ENCODE measurements around the gene REG1A. TPM values are rescaled to one million over a fixed set of nuclear protein-coding genes. Genes with fewer than 3 reads are reported as not detected.

The REG1A gene
- total RNA-seq, 1 experiment from 2014 or later: not detected

DNA sequence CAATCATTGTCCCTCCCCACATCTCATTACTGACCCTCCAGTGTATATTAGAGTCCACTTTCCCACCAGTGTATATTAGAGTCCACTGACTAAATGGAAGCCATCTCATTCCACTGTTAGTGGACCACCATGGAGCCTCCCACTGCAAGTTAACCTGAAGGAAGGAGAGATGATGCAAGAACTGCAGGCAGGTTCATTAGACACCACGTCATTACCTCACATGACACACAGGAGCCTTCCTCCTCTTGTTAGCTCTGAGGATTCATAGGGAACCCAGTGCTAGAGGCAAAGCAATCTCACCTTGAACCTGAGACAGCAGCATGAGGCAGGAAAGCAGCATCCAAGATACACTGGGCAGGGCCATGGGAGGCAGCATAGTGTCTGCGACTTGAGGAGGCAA is 38.7 kb downstream of the REG1A start:
- no peak overlapping the region for H3K27ac ChIP-seq
- no peaks in the 10 kb centered on the region for H3K36me3 ChIP-seq
- DNase-seq: no peak
- no peaks in the 10 kb centered on the region for H3K9me3 ChIP-seq (replicated peaks)
- no peak overlapping the region for H3K4me3 ChIP-seq
- H3K4me1 ChIP-seq: no peaks in the 10 kb centered on the region
- no peaks in the 10 kb centered on the region for H3K27me3 ChIP-seq

DNA sequence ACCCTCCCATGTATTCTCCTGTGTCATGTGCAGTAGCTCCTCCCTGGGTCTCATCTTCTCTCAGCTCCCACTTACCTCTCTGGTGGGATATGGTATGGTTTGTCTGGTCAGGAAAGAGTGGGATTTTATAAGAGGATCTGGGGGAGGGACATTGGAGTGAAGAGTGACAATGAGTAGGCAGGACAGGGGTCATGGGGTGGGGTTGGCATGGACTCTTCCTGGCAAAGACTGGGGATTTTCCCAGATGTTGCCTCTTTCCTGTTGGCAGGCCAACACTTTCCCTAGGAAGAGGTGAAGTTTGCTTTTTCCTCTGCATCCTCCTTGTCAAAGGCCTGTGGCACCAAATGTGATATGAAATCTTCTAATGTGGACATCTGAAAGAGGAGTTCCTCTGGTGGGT is 39.4 kb downstream of the REG1A start, which contains the start of gene REG3A:
Gene REG3A (minus strand): TSS at position 101 of the 400 bp plus-strand sequence. CDS start 348 bp downstream, outside the sequence.
- DNase-seq: no peak
- Histone ChIP-seq H3K27ac (no peak within 1 kb of the TSS), H3K36me3 (no peaks in the 10 kb centered on the region), H3K9me3 (replicated peaks) (no peaks in the 10 kb centered on the region), H3K4me1 (no peaks in the 10 kb centered on the region), H3K27me3 (no peaks in the 10 kb centered on the region), H3K4me3 (no peak within 1 kb of the TSS)

DNA sequence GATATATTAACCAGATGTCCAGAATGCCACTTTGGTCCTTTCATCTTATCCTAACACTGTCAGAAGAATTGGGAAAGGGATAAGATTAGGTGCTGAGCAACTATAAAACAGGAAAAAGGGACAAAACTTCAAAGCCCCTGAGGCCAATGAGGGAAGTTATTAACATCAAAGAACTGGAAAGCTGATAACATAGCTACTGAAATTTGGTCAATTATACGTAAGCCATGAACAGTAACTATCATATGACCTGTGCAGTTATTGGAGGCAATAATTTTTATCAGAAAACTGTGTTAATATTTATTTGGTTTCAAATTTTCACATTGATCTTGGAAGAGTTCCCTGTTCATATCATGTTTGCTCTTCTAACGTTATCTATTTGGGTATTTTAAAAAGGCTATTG is 41.8 kb downstream of the REG1A start:
- Histone ChIP-seq H3K36me3 (no peaks in the 10 kb centered on the region), H3K4me1 (no peaks in the 10 kb centered on the region), H3K27me3 (no peaks in the 10 kb centered on the region), H3K27ac (no peak overlapping the region), H3K9me3 (replicated peaks) (no peaks in the 10 kb centered on the region), H3K4me3 (no peak overlapping the region)
- no peak for DNase-seq

DNA sequence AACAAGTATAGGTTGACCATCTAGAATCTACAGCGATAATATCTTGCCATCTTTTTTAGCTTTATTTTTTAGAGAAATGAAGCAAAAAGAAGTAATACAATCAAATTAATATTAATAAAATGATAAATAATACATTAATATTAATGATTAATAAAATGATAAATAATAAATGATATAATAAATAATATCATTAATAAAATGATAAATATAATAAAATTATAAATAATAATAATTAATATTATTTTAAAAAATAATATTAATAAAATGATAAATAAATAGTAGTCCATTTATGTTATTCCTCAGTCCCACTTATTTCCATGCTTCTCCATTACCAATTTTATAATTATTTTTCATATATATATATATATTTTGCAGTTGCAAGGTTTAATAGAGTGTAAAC is 42.5 kb downstream of the REG1A start:
- no peaks in the 10 kb centered on the region for H3K9me3 ChIP-seq (replicated peaks)
- H3K36me3 ChIP-seq: no peaks in the 10 kb centered on the region
- no peak overlapping the region for H3K27ac ChIP-seq
- DNase-seq: no peak
- no peak overlapping the region for H3K4me3 ChIP-seq
- H3K4me1 ChIP-seq: no peaks in the 10 kb centered on the region
- H3K27me3 ChIP-seq: no peaks in the 10 kb centered on the region

DNA sequence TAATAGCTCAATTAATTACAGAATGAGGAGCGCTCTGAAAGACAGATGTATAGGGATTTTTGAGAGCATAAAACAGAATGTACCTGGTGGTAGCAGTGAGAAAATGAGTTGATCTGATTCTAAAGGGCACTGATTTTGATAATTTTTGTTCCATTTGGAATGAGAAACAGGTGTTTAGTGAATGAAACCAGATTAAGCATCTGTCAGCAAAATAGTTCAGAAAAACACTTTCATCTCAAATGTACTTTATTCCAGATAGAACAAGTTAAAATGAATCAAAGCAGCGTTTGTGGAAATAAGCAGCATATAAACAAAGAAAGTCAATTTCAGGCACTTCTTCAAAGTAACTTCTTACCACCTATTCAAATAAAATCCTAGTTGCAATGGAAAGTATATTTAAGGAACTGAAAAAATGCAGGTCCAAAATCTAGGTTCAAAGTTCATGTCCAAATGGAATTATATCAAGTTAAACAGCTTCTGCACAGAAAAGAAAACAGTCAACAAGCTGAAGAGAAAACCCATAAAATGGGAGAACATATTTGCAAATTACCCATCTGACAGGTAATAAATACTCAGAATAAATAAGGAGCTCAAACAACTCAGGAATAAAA is 51.2 kb downstream of the REG1A start:
- Histone ChIP-seq H3K27me3 (no peaks in the 10 kb centered on the region), H3K36me3 (no peaks in the 10 kb centered on the region), H3K4me3 (no peak overlapping the region), H3K4me1 (no peaks in the 10 kb centered on the region), H3K9me3 (replicated peaks) (no peaks in the 10 kb centered on the region), H3K27ac (no peak overlapping the region)
- DNase-seq: no peak

Other genes with a start within 250 kb of the REG1A start
- not detected in 2 replicates for gene REG3G, start 94.8 kb upstream of the REG1A start, total RNA-seq (2014; rRNA removed; shearing (Covaris generic))
- not detected in 2 replicates for gene REG1B, start 32.5 kb upstream of the REG1A start, total RNA-seq (2014; rRNA removed; shearing (Covaris generic))
- gene REG3A, start 39.3 kb downstream of the REG1A start, total RNA-seq (2014; rRNA removed; shearing (Covaris generic)): not detected in 2 replicates

Measured in SJCRH30 (cell line).